Sigmoid colon (tissue), 3 donors: ENCODE measurements around the gene ADCY4.

Experiments used
- CTCF ChIP-seq, 4 experiments: fragments of 450-650 bp in 3 of 4; fragments of 200-600 bp in 1 of 4; IDR thresholded peaks; one replicate each; pipeline ENCODE4 v1.5.1; 2016 to 2019; ENCODE audit warnings: antibody characterized with exemption in 4 of 4, mild to moderate bottlenecking in 3 of 4, moderate library complexity in 2 of 4
- POLR2A ChIP-seq, 2 donors: fragments of 450-650 bp; IDR thresholded peaks; one replicate each; pipeline ENCODE4 v1.6.1; 2016; ENCODE audit warnings: antibody characterized with exemption in 2 of 2, mild to moderate bottlenecking in 2 of 2, moderate library complexity in 2 of 2

DNA sequence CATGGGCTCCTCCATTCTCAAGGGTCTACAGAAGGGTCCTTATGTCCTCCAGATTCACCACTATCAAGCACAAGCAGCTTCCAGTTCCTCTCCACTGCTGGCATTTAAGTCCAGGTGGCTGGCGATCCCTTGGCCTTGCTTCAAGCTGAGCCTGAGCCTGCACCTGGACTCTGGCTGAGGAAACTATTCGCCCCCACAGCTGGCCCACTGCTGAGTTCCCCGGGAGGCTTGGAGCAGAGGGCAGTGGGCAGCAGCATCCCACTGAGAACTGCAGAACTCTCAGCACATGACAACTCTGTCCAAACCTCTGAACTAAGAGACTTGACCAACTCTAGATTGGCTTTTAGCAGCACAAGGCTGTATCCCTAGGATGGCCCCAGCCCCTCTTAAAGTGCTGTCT, 52.1 kb downstream of the ADCY4 start:
- TF ChIP-seq POLR2A (IDR thresholded peaks at IDR 0.05) (no peak), CTCF (IDR thresholded peaks at IDR 0.05) (no peak)
